Osteocyte (in vitro differentiated cells): ENCODE data around the gene ABCG2. TPM values are rescaled to one million over a fixed set of nuclear protein-coding genes. Genes with fewer than 3 reads are reported as not detected.

ENCODE experiments used
- DNase-seq: peaks from one replicate; pipeline ENCODE4 v3.0.0; 2021; ENCODE audit warnings: mixed read lengths; ENCODE audit not compliant: unreplicated experiment; ENCODE audit errors: extremely low spot score
- H3K27ac Mint-ChIP-seq: one replicate; pipeline ENCODE4 v1.8.0; 2021; ENCODE audit warnings: mild to moderate bottlenecking, mixed read lengths; ENCODE audit not compliant: unreplicated experiment
- H3K27me3 Mint-ChIP-seq: one replicate; pipeline ENCODE4 v1.8.0; 2021; ENCODE audit warnings: mixed read lengths; ENCODE audit not compliant: unreplicated experiment
- H3K36me3 Mint-ChIP-seq: one replicate; pipeline ENCODE4 v1.8.0; 2021; ENCODE audit warnings: mixed read lengths; ENCODE audit not compliant: unreplicated experiment
- H3K4me1 Mint-ChIP-seq: one replicate; pipeline ENCODE4 v1.8.0; 2021; ENCODE audit warnings: mixed read lengths; ENCODE audit not compliant: unreplicated experiment
- H3K4me3 Mint-ChIP-seq: one replicate; pipeline ENCODE4 v1.8.0; 2021; ENCODE audit warnings: mild to moderate bottlenecking, moderate library complexity, mixed read lengths; ENCODE audit not compliant: unreplicated experiment
- H3K9me3 Mint-ChIP-seq: one replicate; pipeline ENCODE4 v1.8.0; 2021; ENCODE audit warnings: mixed read lengths; ENCODE audit not compliant: unreplicated experiment
- CTCF ChIP-seq: fragments of 200-600 bp; sonication (generic); IDR thresholded peaks from 2 replicates; pipeline ENCODE4 v1.5.0; 2021; ENCODE audit warnings: antibody characterized with exemption, mild to moderate bottlenecking, moderate library complexity
- total RNA-seq: library from RNA; stranded (reverse); gene quantifications from 2 replicates; pipeline ENCODE4 v1.2.1, GENCODE V29; 2021

The ABCG2 gene
- total RNA-seq, 1 donor from 2014 or later: 0.24 TPM

- Mint-ChIP-seq H3K27me3 (no peaks in the 10 kb centered on the region), H3K9me3 (no peaks in the 10 kb centered on the region), H3K27ac (no peak overlapping the region), H3K36me3 (no peaks in the 10 kb centered on the region), H3K4me3 (no peak overlapping the region), H3K4me1 (no peaks in the 10 kb centered on the region)
- TF ChIP-seq CTCF: no peak
- no peak for DNase-seq
Observed at GRCh38 chr4:88189881-88190585, 31.6 kb upstream of the ABCG2 start.

DNA sequence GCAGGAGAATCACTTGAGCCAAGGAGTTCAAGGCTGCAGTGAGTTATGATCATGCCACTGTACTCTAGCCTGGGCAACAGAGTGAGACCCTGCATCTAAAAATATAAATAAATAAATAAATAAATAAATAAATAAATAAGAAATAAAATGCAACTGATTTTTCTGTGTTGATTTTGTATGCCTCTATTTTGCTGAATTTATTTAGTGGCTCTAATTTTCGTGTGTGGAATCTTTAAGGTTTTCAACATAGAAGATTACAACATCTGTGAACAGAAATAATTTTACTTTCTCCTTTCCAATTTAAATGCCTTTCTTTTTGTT, 30.9 kb upstream of the ABCG2 start:
- H3K4me3 Mint-ChIP-seq: no peak overlapping the region
- no peaks in the 10 kb centered on the region for H3K4me1 Mint-ChIP-seq
- H3K36me3 Mint-ChIP-seq: no peaks in the 10 kb centered on the region
- no peak for TF ChIP-seq CTCF
- peaks cover 3% of the 10 kb centered on the region for H3K9me3 Mint-ChIP-seq
- H3K27me3 Mint-ChIP-seq: no peaks in the 10 kb centered on the region
- no peak for DNase-seq
- H3K27ac Mint-ChIP-seq: no peak overlapping the region

DNA sequence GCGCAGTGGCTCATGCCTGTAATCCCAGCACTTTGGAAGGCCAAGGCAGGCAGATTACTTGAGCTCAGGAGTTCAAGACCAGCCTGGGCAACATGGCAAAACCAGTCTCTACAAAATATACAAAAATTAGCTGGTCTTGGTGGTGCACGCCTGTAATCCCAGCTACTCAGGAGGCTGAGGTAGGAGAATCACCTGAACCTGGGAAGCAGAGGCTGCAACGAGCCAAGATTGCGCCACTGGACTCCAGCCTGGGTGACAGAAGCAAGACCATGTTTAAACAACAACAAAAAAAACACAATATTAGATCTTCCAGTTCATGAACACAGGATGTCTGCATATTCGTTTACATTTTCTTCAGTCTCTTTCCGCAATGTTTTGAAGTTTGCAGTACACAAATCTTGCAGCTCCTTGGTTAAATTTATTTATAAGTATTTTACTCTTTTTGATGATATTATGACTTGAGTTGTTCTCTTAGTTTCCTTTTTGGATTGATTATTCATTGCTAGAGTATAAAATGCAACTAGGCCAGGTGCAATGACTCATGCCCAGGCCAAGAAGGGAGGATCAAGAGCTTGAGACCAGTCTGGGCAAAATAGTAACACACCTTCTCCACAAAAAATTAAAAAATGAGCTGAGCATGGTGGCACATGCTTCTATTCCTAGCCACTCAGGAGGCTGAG, 30.4 kb upstream of the ABCG2 start:
- Mint-ChIP-seq H3K27ac (no peak overlapping the region), H3K4me1 (no peaks in the 10 kb centered on the region), H3K4me3 (no peak overlapping the region), H3K27me3 (no peaks in the 10 kb centered on the region), H3K36me3 (no peaks in the 10 kb centered on the region), H3K9me3 (peaks cover 8% of the 10 kb centered on the region)
- no peak for DNase-seq
- TF ChIP-seq CTCF: no peak

- no peak for TF ChIP-seq CTCF
- Mint-ChIP-seq H3K27ac (no peak overlapping the region), H3K36me3 (no peaks in the 10 kb centered on the region), H3K27me3 (no peaks in the 10 kb centered on the region), H3K9me3 (peaks cover 10% of the 10 kb centered on the region), H3K4me1 (no peaks in the 10 kb centered on the region), H3K4me3 (no peak overlapping the region)
- no peak for DNase-seq
Observed at GRCh38 chr4:88187766-88188165, 29.3 kb upstream of the ABCG2 start.

- Mint-ChIP-seq H3K4me1 (no peaks in the 10 kb centered on the region), H3K36me3 (no peaks in the 10 kb centered on the region), H3K27ac (no peak overlapping the region), H3K27me3 (no peaks in the 10 kb centered on the region), H3K9me3 (peaks cover 18% of the 10 kb centered on the region), H3K4me3 (no peak overlapping the region)
- no peak for DNase-seq
- TF ChIP-seq CTCF: no peak
Observed at GRCh38 chr4:88185906-88186305, 27.5 kb upstream of the ABCG2 start.
